Gastrocnemius medialis (tissue), 4 donors: ENCODE data around the gene SREBF1. TPM values are rescaled to one million over a fixed set of nuclear protein-coding genes. Genes with fewer than 3 reads are reported as not detected.
A peak's percentile ranks its signal among the peaks of the same experiment; 100 is the strongest.

Source experiments
- ATAC-seq, 2 donors: fragments of 150-250 bp; one replicate each; pipeline ENCODE4 v1.9.1; 2016
- DNase-seq, 2 donors: peaks; one replicate each; pipeline ENCODE4 v3.0.0-alpha.2; 2019
- H3K27ac ChIP-seq, 4 donors: fragments of 200-600 bp; sonication (generic); 1 replicate in 1 of 4; 2 replicates in 3 of 4; pipeline ENCODE4 v1.5.1; 2016 to 2018; ENCODE audit warnings: mild to moderate bottlenecking in 2 of 4, moderate library complexity in 1 of 4
- H3K27me3 ChIP-seq, 3 donors: fragments of 200-600 bp; sonication (generic) in 2 of 3; 1 replicate in 1 of 3; 2 replicates in 2 of 3; pipeline versions ENCODE4 v1.5.1 to v1.6.0; 2016 to 2019; ENCODE audit warnings: mild to moderate bottlenecking in 1 of 3, moderate library complexity in 1 of 3
- H3K36me3 ChIP-seq, 2 donors: fragments of 200-600 bp; sonication (generic) in 1 of 2; one replicate each; pipeline ENCODE4 v1.5.1; 2017 to 2018
- H3K4me1 ChIP-seq, 2 donors: fragments of 200-600 bp; sonication (generic) in 1 of 2; one replicate each; pipeline ENCODE4 v1.5.1; 2016 to 2017; ENCODE audit warnings: mild to moderate bottlenecking in 2 of 2
- H3K4me3 ChIP-seq, 4 donors: fragments of 200-600 bp; sonication (generic) in 3 of 4; 1 replicate in 1 of 4; 2 replicates in 3 of 4; pipeline ENCODE4 v1.5.1; 2016 to 2019; ENCODE audit warnings: mild to moderate bottlenecking in 2 of 4
- H3K9me3 ChIP-seq, 3 donors: fragments of 200-600 bp; sonication (generic) in 2 of 3; 1 replicate in 1 of 3; 2 replicates in 2 of 3; pipeline ENCODE4 v1.5.1; 2016 to 2019
- CTCF ChIP-seq, 5 experiments: fragments of 450-650 bp in 3 of 5; fragments of 200-600 bp in 2 of 5; sonication (generic) in 2 of 5; IDR thresholded peaks in 4 of 5; conservative IDR thresholded peaks in 1 of 5; 1 replicate in 4 of 5; 2 replicates in 1 of 5; pipeline ENCODE4 v1.5.1; 2016 to 2019; ENCODE audit warnings: antibody characterized with exemption in 5 of 5, mild to moderate bottlenecking in 3 of 5, moderate library complexity in 3 of 5
- POLR2A ChIP-seq, 2 donors: fragments of 450-650 bp; IDR thresholded peaks; one replicate each; pipeline ENCODE4 v1.6.1; 2017; ENCODE audit warnings: antibody characterized with exemption in 2 of 2, mild to moderate bottlenecking in 2 of 2, moderate library complexity in 2 of 2
- in situ Hi-C, 4 donors: fragments of 200-750 bp; cut with MboI; loops; one replicate each; pipeline versions ENCODE4 v1.15.0 to v1.8.0; 2017; ENCODE audit warnings: low sequenced_read_pairs in 4 of 4
- intact Hi-C: fragments of 100-400 bp; cut with DNase I; formaldehyde crosslinking; loops from one replicate; pipeline ENCODE4 v1.15.1; 2023; ENCODE audit warnings: low total_unique reads
- total RNA-seq, 4 donors: library from RNA; depleted of rRNA; stranded (reverse); fragments of >200 nt; gene quantifications; one replicate each; pipeline versions ENCODE4 v1.1.0 to v1.2.3, GENCODE V29; 2016

Gene SREBF1
- total RNA-seq, 4 donors from 2014 or later, result 11.1 to 64.5 (median 32.3) TPM

GRCh38 chr17:17851103-17852002 lies 14.6 kb upstream of the SREBF1 start:
- Histone ChIP-seq H3K36me3 (peaks cover 0 to 8% of the 10 kb centered on the region in 2 donors), H3K4me3 (no peak overlapping the region), H3K27me3 (no peaks in the 10 kb centered on the region), H3K4me1 (peaks cover 23 to 29% of the 10 kb centered on the region in 2 donors), H3K9me3 (no peaks in the 10 kb centered on the region), H3K27ac (peak overlapping the region; percentile 82 to 89 (median 84))
- in situ Hi-C loops (loop anchor here in 3 of 4 donors (25.0 kb wide), 1 partner anchor 164 kb away; the partner anchor contains the start of gene RAI1 (in 3 of the 3)), intact Hi-C loops (loop anchor here (5.0 kb wide), 1 partner anchor 159 kb away; no protein-coding TSS in a partner anchor)
- no peak for TF ChIP-seq CTCF (IDR thresholded peaks at IDR 0.05 in 4 of 5, conservative IDR thresholded peaks at IDR 0.05 in 1 of 5)
- TF ChIP-seq POLR2A (IDR thresholded peaks at IDR 0.05), result no peak
- no peak for DNase-seq
- ATAC-seq, result no peak

GRCh38 chr17:17849845-17850373 lies 13.1 kb upstream of the SREBF1 start:
- peaks cover 0 to 8% of the 10 kb centered on the region in 2 donors for H3K36me3 ChIP-seq
- DNase-seq, result peak; percentile 51 to 83
- no peaks in the 10 kb centered on the region for H3K9me3 ChIP-seq
- intact Hi-C loops (loop anchor here (5.0 to 10.0 kb wide), 2 partner anchors 158 to 335 kb away; partner anchors contain the start of gene ALKBH5), in situ Hi-C loops (loop anchor here in 3 of 4 donors (25.0 kb wide), 1 partner anchor 163 kb away; the partner anchor contains the start of gene RAI1 (in 3 of the 3))
- ATAC-seq, result peak; percentile 74 to 81
- H3K4me3 ChIP-seq, result no peak overlapping the region
- H3K27ac ChIP-seq, result peak overlapping the region; percentile 82 to 89 (median 84)
- peaks cover 24 to 29% of the 10 kb centered on the region in 2 donors for H3K4me1 ChIP-seq
- peak; percentile 34 to 44 for TF ChIP-seq POLR2A (IDR thresholded peaks at IDR 0.05)
- peak; percentile 30 to 45 (median 36) for TF ChIP-seq CTCF (IDR thresholded peaks at IDR 0.05 in 4 of 5, conservative IDR thresholded peaks at IDR 0.05 in 1 of 5)
- no peaks in the 10 kb centered on the region for H3K27me3 ChIP-seq

- peaks cover 0 to 8% of the 10 kb centered on the region in 2 donors for H3K36me3 ChIP-seq
- H3K4me1 ChIP-seq, result peaks cover 29 to 30% of the 10 kb centered on the region in 2 donors
- H3K27ac ChIP-seq, result peak overlapping the region; percentile 82 to 89 (median 84)
- no peak overlapping the region for H3K4me3 ChIP-seq
- H3K9me3 ChIP-seq, result no peaks in the 10 kb centered on the region
- no peaks in the 10 kb centered on the region for H3K27me3 ChIP-seq
- in situ Hi-C loops (no loop called here), intact Hi-C loops (loop anchor here (10.0 kb wide), 1 partner anchor 336 kb away; the partner anchor contains the start of gene ALKBH5)
- peak; percentile 47 to 51 for ATAC-seq
- peak; percentile 53 to 74 for DNase-seq
- TF ChIP-seq CTCF (IDR thresholded peaks at IDR 0.05 in 4 of 5, conservative IDR thresholded peaks at IDR 0.05 in 1 of 5), result no peak
- no peak for TF ChIP-seq POLR2A (IDR thresholded peaks at IDR 0.05)
These were observed 12.5 kb upstream of the SREBF1 start for GRCh38 chr17:17849147-17849820.

- Histone ChIP-seq H3K36me3 (peaks cover 0 to 8% of the 10 kb centered on the region in 2 donors), H3K27me3 (no peaks in the 10 kb centered on the region), H3K9me3 (no peaks in the 10 kb centered on the region), H3K4me3 (no peak overlapping the region), H3K27ac (peak overlapping the region; percentile 82 to 89 (median 84)), H3K4me1 (peaks cover 29 to 38% of the 10 kb centered on the region in 2 donors)
- ATAC-seq (no peak), DNase-seq (no peak)
- intact Hi-C loops (loop anchor here (10.0 kb wide), 1 partner anchor 336 kb away; the partner anchor contains the start of gene ALKBH5), in situ Hi-C loops (no loop called here)
- TF ChIP-seq CTCF (IDR thresholded peaks at IDR 0.05 in 4 of 5, conservative IDR thresholded peaks at IDR 0.05 in 1 of 5) (no peak), POLR2A (IDR thresholded peaks at IDR 0.05) (no peak)
These were observed 11.7 kb upstream of the SREBF1 start for GRCh38 chr17:17848311-17849082.
